ENCODE results near the gene KRT40.

Gene KRT40

DNA sequence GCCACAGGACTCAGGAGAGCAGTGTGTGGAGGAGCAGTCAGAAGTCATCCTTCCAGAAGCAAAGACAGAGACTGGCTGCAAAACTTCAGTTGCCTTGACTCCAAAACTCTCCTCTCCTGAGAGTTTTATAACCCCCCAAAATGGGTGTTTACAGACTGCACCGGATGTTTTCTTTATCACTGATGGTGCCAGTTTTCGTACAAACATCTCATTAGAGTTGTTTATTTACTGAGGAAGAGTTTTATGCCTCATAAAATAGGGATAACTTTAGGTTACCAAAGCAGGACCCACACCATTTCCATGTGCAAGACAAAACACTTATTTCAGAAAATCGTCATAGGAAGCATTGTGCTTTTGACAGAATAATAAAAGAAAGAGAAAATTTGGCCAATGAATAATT lies at the start of gene KRT40:
TSS of gene KRT40 (minus strand) at position 101 of the 400 bp plus-strand sequence. CDS start at position 48, 53 bp downstream.
- no peak for DNase-seq

DNA sequence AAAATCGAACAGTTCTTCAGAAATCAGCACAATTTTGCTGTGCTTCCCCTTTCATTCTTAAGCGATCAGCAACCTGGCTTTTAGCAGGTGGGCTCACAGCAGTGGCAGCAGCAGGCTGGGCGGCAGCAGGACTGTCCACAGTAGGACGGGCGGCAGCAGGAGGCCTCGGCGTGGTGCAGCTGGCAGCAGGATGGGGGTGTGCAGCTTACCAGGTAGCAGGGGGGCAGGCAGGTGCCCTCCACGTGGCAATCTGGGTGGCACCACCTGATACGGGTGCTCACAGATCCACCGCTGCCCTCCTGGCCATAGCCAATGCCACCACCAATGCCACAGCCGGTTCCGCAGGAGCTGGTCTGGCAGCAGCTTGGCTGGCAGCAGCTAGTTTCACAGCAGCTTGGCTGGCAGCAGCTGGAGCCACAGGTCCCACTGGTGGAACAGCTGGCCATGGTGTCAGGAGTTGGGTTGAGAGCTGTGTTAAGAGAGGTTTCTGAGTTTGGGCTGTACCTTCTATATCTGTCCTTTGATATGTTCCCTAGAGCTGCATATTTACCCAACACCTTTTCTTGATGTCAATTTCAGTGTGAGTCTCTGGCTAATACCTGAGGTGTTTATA lies 45.6 kb upstream of the KRT40 start, which contains the start of gene KRTAP1-4:
TSS of gene KRTAP1-4 (minus strand) at position 563 of the 613 bp plus-strand sequence. CDS start at position 446, 117 bp downstream.
- no peak for DNase-seq

GRCh38 chr17:41026715-41027471 lies 42.8 kb upstream of the KRT40 start, which contains the start of gene KRTAP1-5:
Gene KRTAP1-5, minus strand, starts transcription at chr17:41027208. Its CDS starts 53 bp downstream, at chr17:41027155.
- no peak for DNase-seq

DNA sequence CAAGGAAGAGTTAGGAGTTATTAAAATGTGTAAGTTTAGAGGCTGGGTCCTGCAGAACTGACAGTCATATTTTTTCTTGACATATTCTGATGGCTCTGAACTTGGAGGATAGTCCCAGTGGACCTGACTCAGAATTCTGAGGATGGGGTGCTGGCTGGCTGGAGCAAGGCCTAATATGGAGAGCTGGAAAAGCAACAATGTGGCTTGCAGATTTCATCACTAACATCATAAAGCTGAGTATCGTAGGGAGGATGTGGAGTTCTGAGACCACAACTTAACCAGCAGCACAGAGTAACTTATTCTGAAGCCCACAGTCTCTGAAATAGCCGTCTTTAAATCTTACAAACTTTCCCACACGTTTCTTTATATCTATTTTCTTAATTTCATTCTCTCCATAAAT lies 40.6 kb upstream of the KRT40 start:
- no peak for DNase-seq

DNA sequence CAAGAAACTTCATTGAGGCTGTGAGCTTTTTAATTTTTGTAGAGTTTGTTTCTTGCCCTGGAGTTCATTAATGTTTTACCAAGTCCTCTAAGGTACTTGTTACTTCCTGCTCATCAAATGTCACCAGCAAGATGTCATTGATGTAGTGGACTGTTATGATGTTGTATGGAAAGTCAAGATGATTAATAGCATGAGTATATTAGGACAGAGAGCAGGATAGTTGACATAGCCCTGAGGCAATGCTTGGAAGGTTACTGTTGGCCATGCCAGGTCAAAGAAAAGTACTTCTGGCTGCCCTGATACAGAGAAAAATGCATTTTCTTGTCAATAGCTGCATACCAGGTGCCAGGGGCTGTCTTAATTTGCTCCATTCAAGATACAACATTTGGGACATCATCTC lies 36.2 kb upstream of the KRT40 start:
- DNase-seq, result no peak

DNA sequence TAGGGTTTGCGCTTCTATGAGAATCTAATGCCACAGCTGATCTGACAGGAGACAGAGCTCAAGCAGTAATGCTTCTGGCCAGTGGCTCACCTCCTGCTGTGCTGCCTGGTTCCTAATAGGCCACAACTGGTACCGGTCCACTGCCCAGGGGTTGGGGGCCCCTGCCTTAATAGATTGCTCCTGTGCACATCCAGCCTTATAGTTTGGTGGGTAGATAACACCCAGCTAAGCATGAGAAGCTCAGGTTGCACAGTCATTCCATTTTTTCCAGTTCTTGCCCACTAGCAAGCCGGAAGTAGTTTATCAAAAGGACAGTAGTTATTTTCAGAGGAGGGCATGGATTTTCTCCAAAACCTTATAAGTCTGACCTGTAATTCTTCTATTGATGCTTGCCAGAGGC lies 35.3 kb upstream of the KRT40 start:
- DNase-seq, result no peak

GRCh38 chr17:41018541-41018940 lies 34.4 kb upstream of the KRT40 start:
- no peak for DNase-seq

- no peak for DNase-seq
Measured at GRCh38 chr17:41016578-41017215, 32.6 kb upstream of the KRT40 start.

DNA sequence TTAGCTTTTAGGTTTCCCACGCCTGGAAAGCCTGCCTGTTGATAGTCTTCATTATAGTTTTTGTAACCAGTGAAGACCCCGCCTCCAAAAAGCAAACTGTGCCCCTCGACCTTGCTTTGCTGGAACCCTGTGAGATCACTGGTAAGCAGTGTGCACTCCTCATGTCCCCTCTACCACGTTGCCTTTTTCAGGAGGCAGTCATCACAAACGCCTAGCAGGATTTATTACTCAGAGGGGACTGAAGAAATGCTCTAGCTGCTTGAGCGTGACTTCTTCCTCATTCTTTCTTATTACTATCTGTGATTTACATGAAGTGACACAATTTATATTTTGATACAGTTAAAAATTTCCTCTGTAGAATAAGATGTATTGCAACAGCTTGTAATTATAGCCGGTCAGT lies 31.3 kb upstream of the KRT40 start:
- no peak for DNase-seq

- DNase-seq, result no peak
Measured at GRCh38 chr17:41013606-41014005, 29.5 kb upstream of the KRT40 start.

- DNase-seq, result no peak
Measured at GRCh38 chr17:41013181-41013580, 29.1 kb upstream of the KRT40 start.

- no peak for DNase-seq
Measured at GRCh38 chr17:41012326-41013120, 28.4 kb upstream of the KRT40 start.

GRCh38 chr17:41010441-41010840 lies 26.3 kb upstream of the KRT40 start:
- no peak for DNase-seq

- no peak for DNase-seq
Measured at GRCh38 chr17:41009936-41010335, 25.8 kb upstream of the KRT40 start.

DNA sequence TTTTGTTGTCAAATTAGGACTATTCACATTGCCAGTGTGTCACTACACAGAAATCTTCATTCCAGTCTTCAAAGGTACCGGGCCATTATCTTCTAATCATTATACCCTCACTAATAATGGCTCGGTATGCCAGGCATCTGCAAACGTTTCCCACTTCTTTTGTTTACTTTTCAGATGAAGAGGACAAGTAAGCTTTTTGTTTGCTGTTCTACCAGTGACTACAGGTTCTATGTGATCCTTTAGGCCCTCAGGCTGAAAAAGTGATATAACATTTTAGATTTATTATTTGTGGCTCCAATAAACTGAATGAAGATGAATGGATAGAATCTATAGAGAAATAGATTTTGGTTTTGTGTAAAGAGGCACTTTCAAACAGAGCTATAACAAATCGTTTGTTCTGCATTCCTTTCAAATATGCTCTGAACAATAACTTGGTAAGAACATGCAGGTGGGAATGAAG lies 25.2 kb upstream of the KRT40 start:
- no peak for DNase-seq

DNA sequence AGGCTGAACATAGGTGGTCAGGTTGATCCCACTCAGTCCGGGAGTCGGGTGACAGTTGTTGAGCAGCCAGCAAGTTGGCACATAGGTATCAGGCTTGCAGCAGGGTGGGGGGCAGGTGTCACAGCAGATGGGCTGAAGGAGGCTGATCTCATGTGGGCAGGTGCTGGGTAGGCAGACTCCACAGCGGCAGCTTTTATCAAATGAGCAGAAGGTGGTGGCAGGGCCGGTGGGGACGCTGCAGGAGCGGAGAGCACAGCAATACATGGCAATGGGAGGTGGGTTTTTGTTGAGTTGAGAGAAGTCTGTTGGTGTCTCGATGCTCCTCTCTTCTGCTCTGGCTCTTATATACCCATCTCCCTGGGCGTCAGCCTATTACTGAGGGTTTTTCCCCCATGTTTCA lies 24.7 kb upstream of the KRT40 start, which contains the start of gene KRTAP3-1:
TSS of gene KRTAP3-1 (minus strand) at position 318 of the 400 bp plus-strand sequence. CDS start at position 264, 54 bp downstream.
- DNase-seq, result no peak

- no peak for DNase-seq
Measured at GRCh38 chr17:41004397-41004796, 20.3 kb upstream of the KRT40 start.

DNA sequence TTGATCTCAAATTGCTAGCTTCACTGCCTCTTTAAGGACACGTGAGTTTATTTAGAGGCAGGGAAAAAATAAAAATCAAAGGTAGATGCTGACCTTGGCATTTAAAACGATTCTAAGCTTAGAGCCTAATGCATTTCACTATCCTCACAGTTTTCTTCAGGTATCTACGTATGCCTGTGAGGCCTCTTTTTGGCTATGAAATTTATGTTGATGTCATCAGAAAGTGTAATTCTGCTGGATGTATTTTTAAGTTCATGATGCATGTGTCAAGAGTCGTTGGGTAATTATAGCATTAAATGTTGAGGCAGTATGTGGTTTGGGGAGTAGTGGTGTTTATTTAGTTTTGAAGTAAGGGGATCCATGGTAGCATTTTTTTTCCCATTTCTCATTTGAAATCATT lies 19.8 kb upstream of the KRT40 start:
- DNase-seq, result no peak

DNA sequence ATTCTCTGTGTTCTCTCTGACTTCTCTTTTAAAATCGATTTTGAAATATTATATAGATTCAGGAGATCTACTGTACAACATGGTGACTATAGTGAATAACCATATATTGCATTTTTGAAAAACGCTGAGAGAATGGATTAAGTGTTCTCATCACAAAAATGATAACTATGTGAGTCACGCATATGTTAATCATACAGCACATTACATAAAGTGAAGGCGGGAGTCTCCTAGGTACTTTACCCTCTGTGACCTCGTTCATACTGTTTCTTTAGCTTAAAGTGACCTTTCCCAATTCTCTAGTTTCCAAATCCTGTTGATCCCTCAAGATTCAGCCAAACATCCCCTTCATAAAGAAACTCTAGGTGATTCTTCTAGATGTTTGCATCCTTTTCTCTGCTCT lies 18.7 kb upstream of the KRT40 start:
- no peak for DNase-seq

GRCh38 chr17:41001795-41002194 lies 17.7 kb upstream of the KRT40 start:
- DNase-seq, result no peak

DNA sequence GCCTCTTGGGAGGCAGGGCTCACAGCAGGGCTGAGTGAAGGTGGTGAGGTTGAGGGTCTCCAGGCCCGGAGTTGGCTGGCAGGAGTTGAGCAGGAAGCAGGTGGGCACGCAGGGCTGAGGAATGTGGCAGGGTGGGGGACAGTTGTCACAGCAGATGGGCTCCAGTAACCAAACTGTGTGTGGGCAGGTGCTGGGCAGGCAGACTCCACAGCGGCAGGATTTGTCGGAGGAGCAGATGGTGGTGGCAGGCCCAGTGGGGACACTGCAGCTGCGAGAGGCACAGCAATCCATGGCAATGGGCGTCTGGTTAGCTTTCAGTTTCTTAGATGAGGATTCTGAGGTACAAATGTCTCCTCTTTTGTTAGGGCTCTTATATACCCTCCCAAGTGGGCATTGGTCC lies 15.4 kb upstream of the KRT40 start, which contains the start of gene KRTAP3-2:
TSS of gene KRTAP3-2 (minus strand) at position 344 of the 400 bp plus-strand sequence. CDS start at position 291, 53 bp downstream.
- peak; percentile 5 for DNase-seq

DNA sequence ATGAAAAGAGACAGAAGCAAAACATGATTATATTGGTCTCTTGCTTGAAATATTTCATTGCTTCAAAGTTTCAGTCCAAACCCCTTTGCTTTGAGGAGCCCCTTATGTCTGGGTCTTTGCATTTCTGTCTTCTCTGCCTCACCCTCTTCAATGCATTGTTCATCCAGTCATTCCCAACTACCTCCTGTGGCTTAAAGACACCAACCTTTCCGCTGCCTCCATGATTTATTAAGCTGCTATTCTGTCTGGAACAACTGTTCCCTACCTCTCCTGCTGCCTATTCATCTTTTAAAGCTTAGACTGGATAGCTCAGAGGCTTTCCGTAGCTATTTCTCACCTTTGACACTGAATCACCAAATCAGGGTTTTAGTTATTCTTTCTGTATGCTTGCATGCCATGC lies 13.2 kb upstream of the KRT40 start:
- no peak for DNase-seq

DNA sequence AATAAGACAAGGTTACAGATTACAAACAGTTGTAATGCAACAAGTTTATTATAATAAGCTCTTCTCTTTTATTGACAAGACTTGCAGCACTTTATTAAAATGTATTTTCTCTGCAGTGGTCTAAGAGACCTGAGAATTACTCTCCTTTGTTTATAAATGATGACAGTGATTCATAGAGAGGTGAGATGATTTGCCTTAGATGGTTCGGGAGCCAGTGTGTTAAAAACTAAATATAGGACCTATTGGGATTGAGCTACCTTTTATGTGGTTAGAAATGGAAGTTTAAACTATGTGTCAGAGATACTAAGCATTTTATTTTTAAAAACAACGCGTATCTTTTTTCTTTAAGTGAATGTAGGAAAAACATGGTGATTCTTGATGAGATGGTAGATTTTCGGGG lies 12.7 kb upstream of the KRT40 start:
- no peak for DNase-seq
